ENCODE measurements around the gene ARHGAP45.
"Not testable (repeated sequence)": the region's sequence is repeated elsewhere in the genome, so short reads cannot be mapped to it uniquely, and the experiment has no call there.

The ARHGAP45 gene

DNA sequence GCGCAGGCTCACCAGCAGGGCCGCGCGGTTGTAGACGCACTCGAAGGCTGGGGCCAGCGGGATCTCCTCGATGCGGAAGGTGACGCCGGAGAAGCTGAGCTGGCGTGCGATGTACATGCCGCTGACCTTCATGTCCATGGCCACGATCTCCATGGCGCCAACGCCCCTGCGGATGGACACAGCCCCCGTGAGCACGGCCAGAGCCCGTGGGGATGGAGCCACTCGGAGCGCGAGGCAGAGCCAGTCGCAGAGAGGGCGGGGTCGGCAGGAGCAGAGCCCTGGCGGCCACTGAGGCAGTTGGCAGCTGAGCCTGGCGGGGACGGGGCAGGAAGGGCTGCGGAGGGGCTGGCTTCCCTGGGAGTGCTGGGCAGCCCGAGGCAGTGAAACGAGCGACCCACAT lies 52.0 kb downstream of the ARHGAP45 start:
- DNase-seq (ENCODE audit: low spot score), result no peak

DNA sequence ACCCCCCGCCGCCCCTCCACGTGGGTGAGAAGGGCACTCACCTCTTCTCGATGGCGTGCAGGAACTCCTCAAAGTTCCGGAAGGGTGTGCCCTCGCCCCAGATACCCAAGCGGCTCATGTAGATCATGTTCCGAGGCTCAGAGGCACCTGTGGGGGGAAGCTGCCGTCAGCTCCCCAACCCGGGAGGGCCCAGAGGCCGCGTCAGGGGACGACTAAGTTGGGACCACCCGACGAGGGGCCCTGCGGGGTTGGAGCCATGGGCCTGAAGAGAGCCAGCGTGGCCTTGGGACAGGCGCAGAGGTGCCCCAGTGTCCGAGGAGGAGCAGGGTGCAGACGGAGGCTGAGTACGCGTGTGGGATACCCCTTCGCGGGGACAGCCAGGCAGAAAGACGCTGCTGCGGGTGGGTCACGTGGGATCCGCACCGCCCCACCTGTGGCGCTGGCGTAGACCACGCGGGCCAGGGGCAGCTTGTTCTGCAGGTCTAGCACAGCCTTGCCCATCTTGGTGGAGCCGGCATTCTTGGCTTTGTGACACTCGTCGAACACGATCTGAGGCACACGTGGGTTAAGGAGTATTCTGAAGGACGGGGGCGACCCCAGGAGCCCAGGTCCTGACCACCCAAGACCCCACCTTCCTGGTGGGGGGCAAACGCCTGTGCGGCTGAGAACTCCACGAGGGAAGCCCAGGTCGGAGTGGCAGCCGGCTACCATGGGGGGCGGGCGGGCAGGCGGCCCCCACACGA lies 52.7 kb downstream of the ARHGAP45 start:
- DNase-seq (ENCODE audit: low spot score), result no peak

DNA sequence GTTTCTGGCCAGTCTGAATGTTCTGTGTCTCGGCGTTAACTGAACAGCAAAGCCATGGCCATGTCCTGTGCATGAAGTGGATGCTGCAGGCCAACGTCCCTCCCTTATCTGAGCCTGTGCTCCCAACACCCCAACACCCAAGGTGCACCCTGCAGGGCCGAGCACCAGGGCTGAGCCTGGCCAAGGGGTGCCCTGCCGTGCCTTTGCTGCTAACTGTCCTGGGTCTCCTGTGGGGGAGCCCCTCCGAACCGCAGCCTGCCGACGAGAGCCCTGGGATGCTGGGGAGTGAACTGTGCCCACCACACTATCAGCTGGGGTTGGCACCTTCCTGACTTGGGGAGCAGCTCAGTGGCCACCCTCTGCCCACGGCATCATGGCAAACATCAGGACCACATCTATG lies 54.4 kb downstream of the ARHGAP45 start:
- no peak for DNase-seq (ENCODE audit: low spot score)

DNA sequence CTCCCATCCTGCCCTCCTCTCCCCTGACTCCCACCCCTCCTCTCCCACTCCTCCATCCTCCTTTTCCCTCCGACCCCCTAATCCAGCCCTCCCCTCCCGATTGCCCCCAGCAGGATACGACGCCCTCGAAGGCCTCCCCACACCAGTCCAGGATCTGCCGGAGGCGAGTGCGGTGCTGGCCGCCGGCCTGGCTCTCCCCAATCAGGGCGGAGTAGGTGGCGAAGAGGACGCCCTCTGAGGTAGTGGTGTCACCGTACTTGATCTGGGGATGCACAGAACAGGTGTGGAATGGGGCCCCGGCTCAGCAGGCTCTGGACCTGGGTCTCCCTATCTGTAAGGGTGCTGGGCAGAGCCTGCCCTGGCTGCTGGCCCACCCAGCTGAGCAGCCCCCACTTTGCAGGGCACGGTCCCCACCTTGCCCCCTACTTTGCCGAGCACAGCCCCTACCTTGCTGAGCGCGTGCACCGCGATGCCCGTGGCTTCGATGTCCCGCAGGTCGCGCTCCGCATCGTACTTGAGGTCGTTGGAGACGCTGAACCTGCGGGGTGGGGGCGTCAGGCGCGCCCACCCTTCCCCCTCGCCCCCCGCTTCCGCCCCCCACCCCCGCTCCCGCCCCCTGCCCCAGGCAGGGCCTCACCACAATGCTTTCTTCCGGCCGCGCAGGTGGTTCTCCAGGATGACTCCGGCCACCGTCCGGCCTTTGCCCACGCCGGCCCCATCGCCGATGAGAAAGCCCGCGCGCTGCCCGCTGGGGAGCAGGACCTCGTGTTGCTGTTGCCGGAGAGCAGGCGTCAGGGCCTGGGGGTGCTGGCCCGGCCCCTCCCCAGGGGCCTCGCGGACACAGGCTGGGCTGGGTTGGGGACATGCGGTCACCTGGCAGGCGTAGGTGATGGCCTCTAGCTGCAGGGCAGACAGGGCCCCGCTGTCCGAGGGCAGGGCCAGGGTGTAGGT lies 55.3 kb downstream of the ARHGAP45 start:
- no peak for DNase-seq (ENCODE audit: low spot score)

DNA sequence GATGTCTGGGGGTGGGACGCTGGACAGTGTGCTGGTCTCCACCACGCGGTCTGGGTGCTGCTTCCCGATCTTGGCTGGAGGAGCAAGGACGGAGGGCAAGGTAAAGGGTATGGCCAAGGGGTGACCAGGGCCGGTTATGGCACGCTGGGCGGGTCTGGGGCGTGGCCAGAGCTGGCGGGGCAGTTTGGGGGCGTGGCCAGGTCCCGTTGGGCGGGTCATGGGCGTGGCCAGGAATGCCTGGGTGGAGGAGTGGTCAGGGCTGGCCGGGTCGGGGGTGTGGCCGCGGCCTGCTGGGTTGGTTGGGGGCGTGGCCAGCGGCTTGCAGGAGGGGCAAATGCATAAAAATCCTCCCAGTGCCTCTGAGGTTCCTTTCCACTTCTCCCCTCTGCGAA lies 56.0 kb downstream of the ARHGAP45 start:
- DNase-seq (ENCODE audit: low spot score), result peak; percentile 96

DNA sequence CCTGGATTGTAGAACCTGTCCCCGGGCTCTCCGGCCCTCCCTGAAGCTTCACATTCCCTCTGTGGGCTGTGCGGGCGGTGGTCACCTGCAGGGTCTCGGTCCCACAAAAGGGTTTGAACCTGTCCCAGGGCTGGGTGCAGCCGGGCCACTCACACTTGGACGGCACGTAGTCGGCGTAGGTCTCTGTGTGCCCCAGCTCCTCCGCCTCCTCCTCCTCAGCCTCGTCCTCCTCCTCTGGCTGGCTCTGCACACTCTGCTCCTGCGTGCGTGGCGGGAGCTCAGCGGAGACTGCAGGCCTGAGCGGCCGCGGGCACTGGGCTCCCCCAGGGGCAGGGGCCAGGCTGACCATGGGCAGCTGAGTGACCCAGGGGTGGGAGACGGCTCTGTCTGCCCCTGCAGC lies 56.4 kb downstream of the ARHGAP45 start:
- no peak for DNase-seq (ENCODE audit: low spot score)

DNA sequence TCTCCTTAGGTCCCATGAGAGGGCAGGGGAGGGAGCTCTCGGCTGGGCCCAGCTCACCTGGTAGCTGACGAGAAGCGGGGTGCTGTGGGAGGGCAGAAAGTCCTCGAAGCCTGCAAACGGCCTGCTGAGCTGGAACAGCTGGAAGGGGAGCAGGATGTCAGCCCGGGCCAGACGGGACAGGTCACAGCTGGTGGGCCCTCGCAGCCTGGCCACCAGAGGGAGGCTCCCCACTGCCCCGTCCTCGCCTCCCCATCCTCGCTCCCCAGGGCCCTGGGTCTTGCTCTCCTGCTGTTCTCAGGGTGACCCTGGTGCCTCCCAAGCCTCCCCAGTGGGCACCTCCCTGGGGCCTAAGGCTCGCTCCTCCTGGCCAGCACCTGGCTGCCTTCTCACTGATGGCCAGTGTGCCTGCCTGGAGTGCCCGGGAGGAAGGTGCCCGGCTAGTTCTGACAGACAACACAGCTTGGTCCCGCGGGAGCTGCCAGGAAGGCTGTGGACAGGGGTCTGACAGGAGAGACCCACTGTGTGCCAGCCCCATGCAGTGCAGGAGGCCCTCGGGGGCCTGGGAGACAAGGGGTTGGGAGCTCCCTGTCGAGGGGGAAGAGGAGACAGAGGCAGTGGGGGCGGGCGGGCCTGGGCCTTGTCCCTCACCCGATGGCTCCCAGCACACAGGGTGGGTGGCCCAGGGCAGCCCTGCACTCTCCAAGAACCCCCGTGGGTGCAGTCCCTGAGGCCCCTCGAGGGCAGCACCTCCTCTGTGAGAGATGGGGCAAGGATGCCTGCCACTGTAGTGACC lies 57.1 kb downstream of the ARHGAP45 start:
- DNase-seq (ENCODE audit: low spot score), result no peak

DNA sequence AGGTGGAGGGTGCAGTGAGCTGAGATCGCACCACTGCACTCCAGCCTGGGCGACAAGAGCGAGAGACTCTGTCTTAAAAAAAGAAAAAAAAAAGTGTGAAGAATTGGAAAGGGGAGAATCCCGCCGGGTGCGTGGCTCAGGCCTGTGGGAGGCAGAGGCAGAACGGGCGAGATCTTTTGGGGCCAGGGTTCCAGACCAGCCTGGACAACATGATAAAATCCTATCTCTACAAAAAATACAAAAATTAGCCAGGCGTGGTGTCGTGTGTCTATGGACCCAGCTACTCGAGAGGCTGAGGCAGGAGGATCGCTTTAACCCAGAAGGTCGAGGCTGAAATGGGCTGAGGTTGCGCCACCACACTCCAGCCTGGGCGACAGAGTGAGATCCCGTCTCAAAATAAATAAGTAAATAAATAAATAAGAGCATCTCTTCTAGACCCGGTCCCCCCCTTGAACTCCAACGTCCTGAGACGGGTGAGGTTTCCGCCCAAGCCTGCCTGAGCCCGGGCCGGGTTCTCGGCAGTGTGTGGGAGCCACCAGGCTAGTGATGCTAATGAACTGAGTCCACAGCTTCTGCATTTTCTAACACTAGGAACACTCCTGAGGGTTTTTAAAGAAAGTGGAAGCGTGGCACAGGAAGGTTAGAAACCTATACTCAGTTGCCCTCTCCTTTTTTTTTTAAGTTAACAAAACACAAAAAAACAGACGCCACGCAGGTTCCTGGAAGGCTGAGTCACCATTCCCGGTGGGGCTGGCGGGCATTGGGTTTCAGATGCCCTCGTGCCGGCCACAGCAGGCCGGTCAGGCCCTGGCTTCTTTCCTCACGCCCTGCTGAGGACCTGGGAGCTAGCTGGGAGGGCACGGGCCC lies 58.9 kb downstream of the ARHGAP45 start:
- DNase-seq (ENCODE audit: low spot score), result no peak

DNA sequence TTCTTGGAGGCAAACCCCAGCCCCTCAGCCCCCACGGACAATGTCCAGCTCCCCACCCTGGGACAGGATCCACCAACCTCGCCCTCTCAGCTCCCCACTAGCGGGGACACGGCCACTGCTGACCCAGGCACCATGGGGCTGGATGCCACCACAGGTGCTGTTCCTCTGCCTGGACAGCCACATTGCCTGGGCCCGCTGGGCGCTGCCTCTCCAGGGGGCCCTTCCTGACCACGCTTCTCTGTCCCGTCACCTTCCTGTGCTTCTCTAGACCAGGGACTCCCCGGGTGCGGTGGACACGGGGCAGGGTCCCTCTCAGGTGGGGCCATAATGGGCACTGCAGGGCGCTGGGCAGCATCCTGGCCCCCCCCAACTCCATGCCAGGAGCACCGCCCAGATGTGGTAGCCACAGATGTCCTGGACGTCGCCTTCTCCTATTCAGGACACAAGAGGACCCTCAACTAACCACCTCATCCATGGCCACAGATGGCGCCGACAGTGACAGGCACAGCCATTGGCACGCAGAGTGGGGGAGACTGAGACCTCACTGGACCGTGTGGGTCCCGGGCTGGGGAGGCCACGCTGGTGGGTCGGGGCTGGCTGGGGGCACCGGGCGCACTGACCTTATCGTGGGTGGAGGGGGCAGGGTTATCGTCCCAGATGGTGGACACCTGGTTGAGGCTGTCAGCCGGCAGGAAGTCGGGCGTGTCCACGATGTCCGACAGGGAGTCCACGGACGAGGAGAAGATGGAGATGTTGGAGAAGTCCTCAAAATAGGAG lies 60.2 kb downstream of the ARHGAP45 start:
- no peak for DNase-seq (ENCODE audit: low spot score)

DNA sequence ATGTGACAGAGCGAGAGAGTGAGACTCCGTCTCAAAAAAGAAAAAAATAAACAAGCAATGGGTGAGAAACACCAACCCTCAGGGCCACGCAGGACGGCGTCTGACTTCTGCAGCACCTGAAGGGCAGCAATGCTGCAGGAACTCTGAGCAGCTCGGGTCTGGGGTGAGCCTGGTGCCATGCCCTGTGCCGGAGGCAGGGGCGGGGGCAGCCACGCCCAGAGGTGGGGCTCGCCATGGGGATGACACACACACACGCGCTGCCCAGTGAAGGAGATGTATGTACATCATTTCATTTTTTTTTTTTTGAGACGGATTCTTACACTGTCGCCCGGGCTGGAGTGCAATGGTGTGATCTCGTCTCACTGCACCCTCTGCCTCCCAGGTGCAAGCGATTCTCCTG lies 61.1 kb downstream of the ARHGAP45 start:
- DNase-seq (ENCODE audit: low spot score), result no peak

DNA sequence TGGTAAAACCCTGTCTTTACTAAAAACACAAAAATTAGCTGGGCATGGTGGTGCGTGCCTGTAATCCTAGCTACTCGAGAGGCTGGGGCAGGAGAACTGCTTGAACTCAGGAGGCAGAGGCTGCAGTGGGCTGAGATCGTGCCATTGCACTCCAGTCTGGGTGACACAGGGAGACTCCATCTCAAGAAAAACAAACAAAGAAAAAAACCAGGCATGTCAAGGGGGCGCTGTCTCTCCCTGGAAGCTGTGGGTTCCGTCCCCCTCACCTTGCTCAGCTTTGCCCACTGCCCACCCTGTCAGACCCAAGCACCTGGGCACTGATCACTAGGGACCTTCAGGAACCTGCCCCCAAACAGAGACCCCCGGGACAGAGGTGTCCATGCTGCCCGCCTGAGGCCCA lies 62.1 kb downstream of the ARHGAP45 start:
- DNase-seq (ENCODE audit: low spot score), result not testable (repeated sequence)

DNA sequence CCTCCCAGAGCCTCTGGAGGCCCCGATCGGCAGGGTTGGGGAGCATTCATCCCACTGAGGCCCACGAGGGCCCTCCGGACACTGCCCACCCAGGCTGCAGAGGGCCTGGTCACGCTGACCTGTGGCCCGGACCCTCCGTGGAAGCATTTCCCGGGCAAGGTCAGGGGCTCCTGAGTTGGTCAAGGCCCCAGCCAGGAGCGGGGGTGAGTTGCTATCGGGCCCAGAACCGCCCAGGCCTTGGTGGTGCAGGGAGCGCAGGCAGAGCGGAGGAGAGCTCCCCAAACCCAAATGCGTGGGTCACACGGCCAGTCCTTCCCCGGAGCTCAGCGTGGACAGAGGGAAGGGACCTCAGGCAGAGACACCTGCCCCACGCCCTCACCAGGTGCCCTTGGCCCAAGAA lies 62.6 kb downstream of the ARHGAP45 start:
- no peak for DNase-seq (ENCODE audit: low spot score)

DNA sequence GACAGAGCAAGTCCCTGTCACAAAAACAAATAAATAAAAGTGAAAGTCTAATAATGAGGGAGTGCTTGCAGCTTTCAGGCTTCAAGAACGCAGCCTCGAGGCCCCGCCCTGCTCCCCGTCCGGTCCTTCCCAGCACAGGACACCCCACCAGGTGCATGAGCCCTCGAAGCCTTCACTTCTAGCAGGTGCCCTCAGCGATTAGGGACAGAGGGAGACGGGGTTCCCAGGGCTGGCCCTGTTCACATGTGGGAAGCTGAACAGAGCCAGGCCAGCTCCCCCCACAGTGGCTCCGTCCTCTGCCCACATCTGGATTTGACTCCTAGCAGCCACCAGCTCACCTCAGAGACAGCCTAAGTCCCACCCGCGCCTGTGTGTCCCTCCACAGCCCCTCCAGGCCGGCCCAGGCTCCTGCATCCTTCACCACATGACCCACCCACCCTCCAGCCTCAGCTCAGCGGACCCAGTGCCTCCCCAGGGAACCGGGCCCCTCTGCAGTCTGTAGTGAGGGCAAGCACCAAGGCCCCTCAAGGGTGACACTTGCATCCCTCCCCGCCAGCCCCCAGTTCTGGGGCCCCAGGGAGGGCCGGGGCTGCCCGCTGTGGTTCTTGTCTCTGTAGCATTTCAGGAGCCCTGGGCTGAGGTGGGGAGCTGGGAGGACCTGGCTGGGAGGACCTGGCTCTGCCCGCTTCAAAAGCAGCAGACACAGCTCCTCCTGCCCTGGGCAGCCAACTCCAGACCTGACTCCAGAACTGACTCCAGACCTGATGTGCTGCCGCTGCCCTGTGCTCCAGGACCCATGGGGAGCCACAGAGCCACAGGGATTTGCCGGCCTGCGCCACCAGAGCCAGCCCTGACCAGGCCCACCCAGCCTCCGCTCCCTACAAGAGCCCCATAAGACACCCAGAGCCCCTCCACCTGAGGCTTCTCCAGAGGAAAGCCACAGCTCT lies 64.1 kb downstream of the ARHGAP45 start:
- DNase-seq (ENCODE audit: low spot score), result peak; percentile 48

DNA sequence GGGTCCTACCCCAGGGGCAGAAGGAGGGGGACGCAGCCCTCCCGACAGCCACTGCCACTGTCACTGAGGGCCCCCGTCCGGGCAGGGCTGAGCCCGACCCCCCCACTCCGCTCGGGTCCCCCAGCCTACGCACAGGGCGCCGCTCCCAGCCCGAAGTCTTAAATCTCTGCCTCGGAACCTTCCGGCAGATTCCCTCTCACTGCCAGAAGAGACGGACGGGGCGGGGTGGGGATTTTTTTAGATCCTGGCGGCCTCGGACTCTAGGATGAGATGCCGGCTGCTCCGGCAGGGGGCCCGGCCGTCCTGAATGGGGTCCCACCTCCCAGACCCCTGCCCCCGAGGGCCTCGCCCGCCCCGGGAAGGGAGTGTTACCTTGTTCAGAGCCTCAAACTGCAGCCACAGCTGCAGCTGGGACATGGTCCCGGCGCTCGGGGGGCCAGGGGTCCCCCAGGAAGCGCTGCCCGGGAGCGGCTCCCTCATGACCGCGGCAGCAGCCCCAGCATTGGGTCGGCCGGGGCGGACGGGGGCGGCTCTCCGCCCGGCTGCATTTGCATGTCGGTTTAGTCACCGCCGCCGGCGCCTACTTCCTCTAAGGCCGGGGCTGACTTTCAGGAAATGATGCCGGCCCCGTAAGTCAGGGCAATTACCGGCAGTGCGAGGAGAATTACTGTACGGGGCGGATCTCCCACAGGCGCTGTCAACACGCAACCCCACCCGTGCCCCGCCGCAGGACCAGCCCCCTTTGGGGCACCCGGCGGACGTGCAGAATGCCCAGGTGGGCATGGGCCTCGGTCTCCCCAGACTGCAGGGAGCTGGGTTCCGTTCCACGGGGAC lies 65.0 kb downstream of the ARHGAP45 start:
- DNase-seq (ENCODE audit: low spot score), result peak; percentile 92

DNA sequence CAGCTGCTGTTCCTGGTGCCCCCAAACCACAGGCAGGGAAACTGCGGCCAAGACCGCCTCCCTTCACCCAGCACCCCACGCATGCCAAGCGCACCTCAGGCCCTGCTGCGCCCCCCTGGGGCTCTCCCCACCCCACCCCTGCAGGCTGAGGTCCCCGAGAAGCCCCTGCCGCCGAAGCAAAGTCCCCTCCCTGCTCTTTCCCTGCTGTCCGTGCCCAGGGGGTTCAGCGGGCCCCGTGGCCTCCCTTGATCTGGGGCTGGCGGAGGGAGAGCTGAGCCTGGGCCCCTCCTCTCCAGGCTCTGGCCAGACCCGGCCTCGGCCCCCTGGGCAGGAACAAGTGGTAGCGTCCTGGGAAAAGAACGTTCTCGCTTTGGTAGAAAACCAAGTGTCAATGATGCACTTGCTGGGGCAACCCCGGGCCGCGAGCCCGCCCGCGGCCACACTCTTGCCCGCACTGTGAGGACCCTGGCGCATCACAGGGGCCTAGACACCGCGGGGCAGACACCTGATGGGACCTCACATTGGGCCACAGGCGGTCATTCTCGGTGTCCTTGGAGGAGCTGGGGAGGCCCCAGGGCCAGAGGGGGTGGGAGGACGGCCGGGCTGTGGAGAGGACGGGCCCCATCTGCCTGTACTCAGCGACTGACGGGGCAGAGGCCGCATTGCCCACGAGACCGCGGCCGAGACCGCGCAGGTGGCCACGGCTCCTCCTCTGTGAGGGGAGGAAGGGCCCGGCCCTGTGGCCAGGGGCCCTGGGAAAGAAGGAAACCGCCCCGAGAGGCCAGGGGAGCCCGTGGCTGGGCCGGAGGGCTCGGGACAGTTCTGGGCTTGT lies 65.8 kb downstream of the ARHGAP45 start:
- DNase-seq (ENCODE audit: low spot score), result no peak

DNA sequence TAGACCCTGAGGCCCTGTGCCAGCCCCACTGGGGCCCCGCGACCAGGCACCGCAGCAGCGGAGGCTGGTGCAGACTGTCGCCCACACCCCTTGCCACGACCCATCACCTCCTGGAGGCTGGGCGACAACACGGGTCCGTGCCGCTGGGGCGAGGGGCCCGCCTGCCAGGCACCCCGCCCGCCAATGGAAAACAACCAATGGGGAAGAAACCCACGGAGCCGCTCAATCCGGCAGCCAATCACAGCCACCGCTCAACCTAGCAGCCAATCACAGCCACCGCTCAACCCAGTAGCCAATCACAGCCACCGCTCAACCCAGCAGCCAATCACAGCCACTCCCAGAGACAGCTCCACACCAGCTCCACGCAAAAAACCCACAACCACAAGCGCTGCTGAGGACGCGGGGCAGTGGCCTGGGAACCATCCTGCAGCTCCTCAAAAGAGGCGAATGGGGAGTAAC lies 66.5 kb downstream of the ARHGAP45 start:
- DNase-seq (ENCODE audit: low spot score), result peak; percentile 50

DNA sequence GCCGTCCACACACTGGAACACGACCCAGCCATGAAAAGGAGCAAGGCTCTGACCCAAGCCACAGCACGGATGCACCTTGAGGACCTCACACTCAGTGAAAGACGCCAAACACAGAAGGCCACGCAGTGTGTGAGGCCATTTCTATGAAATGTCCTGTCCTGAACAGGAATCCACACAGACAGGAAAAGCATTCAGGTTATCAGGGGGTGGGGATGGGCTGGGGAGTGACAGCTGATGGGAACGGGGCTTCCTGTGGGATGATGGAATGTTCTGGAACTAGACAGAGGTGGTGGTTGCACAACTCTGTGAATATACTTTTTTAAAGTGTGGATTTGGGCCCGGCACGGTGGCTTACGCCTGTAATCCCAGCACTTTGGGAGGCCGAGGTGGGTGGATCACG lies 67.5 kb downstream of the ARHGAP45 start:
- no peak for DNase-seq (ENCODE audit: low spot score)

DNA sequence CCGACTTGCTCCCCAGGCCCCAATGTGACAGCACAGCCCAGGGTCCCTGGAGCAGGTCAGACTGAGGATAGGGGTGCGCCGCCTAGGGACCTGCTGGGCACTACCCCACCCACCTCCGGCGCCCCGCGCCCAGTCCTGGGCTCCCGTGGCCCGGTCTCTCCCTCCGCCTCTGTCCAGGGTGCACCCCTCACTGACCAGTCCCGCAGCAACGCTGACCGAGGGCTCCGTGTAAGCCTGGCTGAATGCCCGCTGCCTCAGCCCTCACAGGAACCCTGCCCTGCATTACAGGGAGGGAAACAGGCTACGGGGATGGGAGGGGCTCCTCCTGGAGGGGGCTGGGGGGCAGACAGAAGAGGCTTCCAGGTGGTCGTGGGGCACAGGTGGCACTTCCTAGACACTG lies 68.5 kb downstream of the ARHGAP45 start:
- no peak for DNase-seq (ENCODE audit: low spot score)
